GM23248 (cell line): ENCODE measurements around the gene THOC5. TPM values are rescaled to one million over a fixed set of nuclear protein-coding genes. Genes with fewer than 3 reads are reported as not detected.

Experiments
- DNase-seq: peaks from one replicate; pipeline ENCODE4 v3.0.0-alpha.2; 2015
- H2AFZ ChIP-seq: fragments of 200-600 bp; sonication (generic); 2 replicates; pipeline ENCODE4 v1.6.1; 2016; ENCODE audit warnings: antibody characterized with exemption
- H3F3A ChIP-seq: fragments of 200-600 bp; sonication (generic); 2 replicates; pipeline ENCODE4 v1.6.1; 2016; ENCODE audit warnings: mild to moderate bottlenecking, antibody characterized with exemption, mixed run types; ENCODE audit not compliant: insufficient read depth
- H3K27ac ChIP-seq: fragments of 200-600 bp; sonication (generic); 2 replicates; pipeline ENCODE4 v1.5.1; 2016; ENCODE audit warnings: mild to moderate bottlenecking
- H3K27me3 ChIP-seq: fragments of 200-600 bp; sonication (generic); replicated peaks from 2 replicates; pipeline ENCODE4 v1.6.1; 2016; ENCODE audit warnings: mild to moderate bottlenecking; ENCODE audit not compliant: insufficient read depth
- H3K36me3 ChIP-seq: fragments of 200-600 bp; sonication (generic); 2 replicates; pipeline ENCODE4 v1.6.1; 2016; ENCODE audit warnings: low read depth, mild to moderate bottlenecking
- H3K4me1 ChIP-seq: fragments of 200-600 bp; sonication (generic); 2 replicates; pipeline ENCODE4 v1.6.1; 2016; ENCODE audit warnings: mild to moderate bottlenecking; ENCODE audit not compliant: insufficient read depth
- H3K4me2 ChIP-seq: fragments of 200-600 bp; sonication (generic); one replicate; pipeline ENCODE4 v1.6.1; 2016; ENCODE audit warnings: mild to moderate bottlenecking; ENCODE audit not compliant: unreplicated experiment
- H3K4me3 ChIP-seq: fragments of 200-600 bp; sonication (generic); 2 replicates; pipeline ENCODE4 v1.5.1; 2016; ENCODE audit warnings: mild to moderate bottlenecking
- H3K79me2 ChIP-seq: fragments of 200-600 bp; sonication (generic); 2 replicates; pipeline ENCODE4 v1.6.1; 2016; ENCODE audit warnings: mild to moderate bottlenecking; ENCODE audit not compliant: insufficient read depth
- H3K9ac ChIP-seq: fragments of 200-600 bp; sonication (generic); 2 replicates; pipeline ENCODE4 v1.6.1; 2016; ENCODE audit warnings: mild to moderate bottlenecking
- H3K9me2 ChIP-seq: fragments of 200-600 bp; sonication (generic); 2 replicates; pipeline ENCODE4 v1.6.1; 2016; ENCODE audit warnings: mixed run types, mild to moderate bottlenecking, moderate library complexity; ENCODE audit not compliant: insufficient read depth
- H3K9me3 ChIP-seq: fragments of 200-600 bp; sonication (generic); one replicate; pipeline ENCODE4 v1.6.1; 2017; ENCODE audit warnings: low read depth
- H4K20me1 ChIP-seq: fragments of 200-600 bp; sonication (generic); 2 replicates; pipeline ENCODE4 v1.6.0; 2016; ENCODE audit not compliant: insufficient read depth
- EZH2 ChIP-seq: fragments of 200-600 bp; sonication (generic); IDR thresholded peaks from 2 replicates; pipeline ENCODE4 v1.6.1; 2018; ENCODE audit warnings: antibody characterized with exemption, mild to moderate bottlenecking; ENCODE audit not compliant: insufficient read depth, poor library complexity, severe bottlenecking
- EZH2phosphoT487 ChIP-seq: fragments of 200-600 bp; sonication (generic); IDR thresholded peaks from 2 replicates; pipeline ENCODE4 v1.6.1; 2018; ENCODE audit warnings: antibody characterized with exemption, moderate library complexity, mild to moderate bottlenecking, low read depth; ENCODE audit not compliant: insufficient read depth
- WGBS, 2 experiments: methylation state at CpG; one replicate each; pipeline ENCODE4 v1.1.6; 2015 to 2017; ENCODE audit warnings: low lambda C conversion rate in 2 of 2, low coverage in 1 of 2; ENCODE audit errors: missing lambda C conversion rate in 2 of 2; 5-methylcytosine and 5-hydroxymethylcytosine counted together
- in situ Hi-C: fragments of 300-500 bp; cut with MboI; formaldehyde crosslinking; loops from 2 replicates; pipeline ENCODE4 v1.15.0; 2020
- polyA plus RNA-seq: library from polyadenylated mRNA; unstranded; fragments of >200 nt; fragmentation: Nextera tagmentation; extraction: Ambion mirVana; gene quantifications from 2 replicates; pipeline ENCODE4 v1.2.1, GENCODE V29; 2016
- total RNA-seq: library from RNA; depleted of rRNA; stranded (reverse); fragments of >200 nt; shearing (Covaris generic); gene quantifications from 2 replicates; pipeline ENCODE4 v1.2.3, GENCODE V29; 2014

The THOC5 gene
- total and polyA plus RNA-seq, 2 experiments from 2014 or later: 46.9 to 61.7 TPM

GRCh38 chr22:29517215-29517908 lies 36.2 kb downstream of the THOC5 start:
- Histone ChIP-seq H3K4me1 (0 out of 2 replicates have a peak, but pooled peaks cover 5% of the 10 kb centered on the region), H3K27me3 (no peaks in the 10 kb centered on the region), H3K79me2 (no peaks in the 10 kb centered on the region), H3K9me2 (no peaks in the 10 kb centered on the region), H2AFZ (no peak overlapping the region), H3K4me2 (no peak overlapping the region), H3F3A (peaks cover 10% of the 10 kb centered on the region; the same call in 1 of the 2 replicates), H3K4me3 (no peak overlapping the region), H3K9me3 (no peaks in the 10 kb centered on the region), H3K27ac (no peak overlapping the region), H3K9ac (no peak overlapping the region), H3K36me3 (peaks cover 47% of the 10 kb centered on the region), H4K20me1 (no peaks in the 10 kb centered on the region)
- in situ Hi-C loops: loop anchor here (10.0 kb wide), 1 partner anchor 123 kb away; no protein-coding TSS in a partner anchor
- 55 to 58% methylated on average over 5 of the region's 5 CpGs for WGBS, 2 experiments
- TF ChIP-seq EZH2 (no peak), EZH2phosphoT487 (no peak)
- DNase-seq: peak; percentile 4

- no peak for TF ChIP-seq EZH2
- TF ChIP-seq EZH2phosphoT487: no peak
- 97 to 99% methylated on average over 4 of the region's 4 CpGs for WGBS, 2 experiments
- H3K27me3 ChIP-seq: no peaks in the 10 kb centered on the region
- no peak for DNase-seq
- no peaks in the 10 kb centered on the region for H3K4me1 ChIP-seq
- no peaks in the 10 kb centered on the region for H3K9me3 ChIP-seq
- H3K9me2 ChIP-seq: no peaks in the 10 kb centered on the region
- H2AFZ ChIP-seq: no peak overlapping the region
- no peaks in the 10 kb centered on the region for H3K79me2 ChIP-seq
- peaks cover 39% of the 10 kb centered on the region; the same call in 1 of the 2 replicates for H3K36me3 ChIP-seq
- no peak overlapping the region for H3K4me2 ChIP-seq
- no peaks in the 10 kb centered on the region for H4K20me1 ChIP-seq
- no peak overlapping the region for H3K9ac ChIP-seq
- H3K27ac ChIP-seq: no peak overlapping the region
- H3K4me3 ChIP-seq: no peak overlapping the region
- no peaks in the 10 kb centered on the region for H3F3A ChIP-seq
- in situ Hi-C loops: loop anchor here (10.0 kb wide), 1 partner anchor 117 kb away; no protein-coding TSS in a partner anchor
These were observed 41.5 kb downstream of the THOC5 start for GRCh38 chr22:29512031-29512430.

GRCh38 chr22:29511126-29511862 lies 42.3 kb downstream of the THOC5 start:
- peaks cover 34% of the 10 kb centered on the region; the same call in 1 of the 2 replicates for H3K36me3 ChIP-seq
- no peak overlapping the region for H3K4me3 ChIP-seq
- in situ Hi-C loops: loop anchor here (10.0 kb wide), 1 partner anchor 116 kb away; no protein-coding TSS in a partner anchor
- H3K27ac ChIP-seq: no peak overlapping the region
- H3F3A ChIP-seq: no peaks in the 10 kb centered on the region
- no peaks in the 10 kb centered on the region for H3K27me3 ChIP-seq
- no peaks in the 10 kb centered on the region for H4K20me1 ChIP-seq
- 92 to 93% methylated on average over 8 of the region's 8 CpGs for WGBS, 2 experiments
- no peak overlapping the region for H3K9ac ChIP-seq
- H3K4me1 ChIP-seq: no peaks in the 10 kb centered on the region
- TF ChIP-seq EZH2 (no peak), EZH2phosphoT487 (no peak)
- H3K4me2 ChIP-seq: no peak overlapping the region
- H3K9me2 ChIP-seq: no peaks in the 10 kb centered on the region
- no peaks in the 10 kb centered on the region for H3K9me3 ChIP-seq
- H3K79me2 ChIP-seq: no peaks in the 10 kb centered on the region
- no peak for DNase-seq
- no peak overlapping the region for H2AFZ ChIP-seq

- DNase-seq: no peak
- no peak overlapping the region for H3K4me2 ChIP-seq
- H3F3A ChIP-seq: no peaks in the 10 kb centered on the region
- TF ChIP-seq EZH2: no peak
- TF ChIP-seq EZH2phosphoT487: no peak
- H3K27me3 ChIP-seq: no peaks in the 10 kb centered on the region
- H3K79me2 ChIP-seq: no peaks in the 10 kb centered on the region
- H3K4me3 ChIP-seq: no peak overlapping the region
- whole genome bisulfite sequencing, 2 experiments: 92 to 98% methylated on average over 2 of the region's 2 CpGs
- H3K9ac ChIP-seq: no peak overlapping the region
- H3K36me3 ChIP-seq: peaks cover 36% of the 10 kb centered on the region; the same call in 1 of the 2 replicates
- in situ Hi-C loops: loop anchor here (10.0 kb wide), 1 partner anchor 116 kb away; no protein-coding TSS in a partner anchor
- no peaks in the 10 kb centered on the region for H3K9me2 ChIP-seq
- H3K9me3 ChIP-seq: no peaks in the 10 kb centered on the region
- no peaks in the 10 kb centered on the region for H4K20me1 ChIP-seq
- no peak overlapping the region for H2AFZ ChIP-seq
- no peak overlapping the region for H3K27ac ChIP-seq
- H3K4me1 ChIP-seq: no peaks in the 10 kb centered on the region
These were observed 43.0 kb downstream of the THOC5 start for GRCh38 chr22:29510542-29510941.
